K562 (cell line): Measurements from ENCODE around the gene PRMT7. TPM values are rescaled to one million over a fixed set of nuclear protein-coding genes. Genes with fewer than 3 reads are reported as not detected.

Source experiments
- BCLAF1 ChIP-seq, 2 experiments: fragments of 450-650 bp in 1 of 2; IDR thresholded peaks; 2 replicates each; pipeline ENCODE4 v1.6.1; 2011 to 2017; ENCODE audit warnings: low read depth in 2 of 2, antibody characterized with exemption in 1 of 2, borderline replicate concordance in 1 of 2, low read length in 1 of 2, mild to moderate bottlenecking in 1 of 2, mixed read lengths in 1 of 2; ENCODE audit not compliant: control insufficient read depth in 1 of 2
- CTCF ChIP-seq, 3 experiments: IDR thresholded peaks in 2 of 3; conservative IDR thresholded peaks in 1 of 3; 2 replicates each; pipeline ENCODE4 v1.5.1; 2011 to 2012; ENCODE audit warnings: low read length in 3 of 3, mild to moderate bottlenecking in 3 of 3, control low read depth in 2 of 3, improper control_type of control experiment in 1 of 3, inconsistent platforms in 1 of 3, low read depth in 1 of 3, mixed read lengths in 1 of 3, moderate library complexity in 1 of 3; ENCODE audit not compliant: insufficient read depth in 2 of 3
- CTCFL ChIP-seq: IDR thresholded peaks from 2 replicates; pipeline ENCODE4 v1.6.1; 2011; ENCODE audit warnings: borderline replicate concordance, low read depth, mild to moderate bottlenecking, moderate library complexity, low read length; ENCODE audit not compliant: insufficient read depth, poor library complexity, severe bottlenecking
- RREB1 ChIP-seq: fragments of 250-450 bp; sonication (Bioruptor Pico); IDR thresholded peaks from 2 replicates; pipeline ENCODE4 v1.4.0; 2020
- SMC3 ChIP-seq: conservative IDR thresholded peaks from 2 replicates; pipeline ENCODE4 v1.6.1; 2011; ENCODE audit warnings: low read depth, low read length, improper control_type of control experiment; ENCODE audit not compliant: insufficient read depth
- TCF3 ChIP-seq: sonication (generic); formaldehyde crosslinking; IDR thresholded peaks from 2 replicates; pipeline ENCODE4 v1.4.0; 2020; ENCODE audit warnings: mild to moderate bottlenecking, missing genetic modification reagents
- ZKSCAN3 ChIP-seq: fragments of 250-450 bp; sonication (Bioruptor Pico); IDR thresholded peaks from 2 replicates; pipeline ENCODE4 v1.4.0; 2020
- polyA plus RNA-seq, 8 experiments: library from polyadenylated mRNA; depleted of rRNA in 4 of 8; stranded (reverse) in 5 of 8; unstranded in 3 of 8; fragments of >200 nt; fragmentation: Nextera tagmentation in 2 of 8; fragmentation: Illumina TruSeq in 1 of 8; extraction: Ambion mirVana in 2 of 8; extraction: Trizol in 1 of 8; gene quantifications; 2 replicates each; pipeline versions ENCODE4 v1.2.1 to v1.2.3, GENCODE V29; 2011 to 2014; ENCODE audit warnings: inconsistent platforms in 1 of 8, missing spikeins in 1 of 8
- total RNA-seq, 7 experiments: library from RNA; depleted of rRNA in 6 of 7; stranded (reverse); fragments of >200 nt in 6 of 7; fragmentation: Illumina TruSeq in 2 of 7; extraction: Trizol in 2 of 7; gene quantifications; 2 replicates each; pipeline versions ENCODE4 v1.2.1 to v1.2.3, GENCODE V29; 2011 to 2021; ENCODE audit warnings: low replicate concordance in 1 of 7

Gene PRMT7
- total and polyA plus RNA-seq, 9 of the 15 experiments (the other 6 are each of a cell fraction or from before 2014, with no cell fraction given) = 6.4 to 88.8 (median 73.1) TPM

GRCh38 chr16:68367030-68367429 is 56.2 kb downstream of the PRMT7 start (continued):
- TF ChIP-seq BCLAF1 (IDR thresholded peaks at IDR 0.05; ENCODE audit: borderline replicate concordance in 1 of 2, control insufficient read depth in 1 of 2, low read depth in 2 of 2, low read length in 1 of 2) (no peak), RREB1 (CRISPR knock-in tag) (no peak), ZKSCAN3 (CRISPR knock-in tag) (no peak), SMC3 (0 out of 2 replicates have a peak, but pooled peaks have one; percentile 25), CTCFL (peak; percentile 51), CTCF (IDR thresholded peaks at IDR 0.05 in 2 of 3, conservative IDR thresholded peaks at IDR 0.05 in 1 of 3; ENCODE audit: insufficient read depth in 2 of 3, low read depth in 1 of 3, low read length in 3 of 3) (peak; percentile 65 to 71 (median 70)), TCF3 (CRISPR knock-in tag) (no peak)
- TF ChIP-seq, all 486 proteins: peak for 5
